Lower leg skin (tissue), 4 donors: ENCODE measurements around the gene SETD7. TPM values are rescaled to one million over a fixed set of nuclear protein-coding genes. Genes with fewer than 3 reads are reported as not detected.
"Not testable (repeated sequence)": the region's sequence is repeated elsewhere in the genome, so short reads cannot be mapped to it uniquely, and the experiment has no call there.

Experiments
- DNase-seq, 2 donors: peaks; one replicate each; pipeline ENCODE4 v3.0.0-alpha.2; 2019; ENCODE audit warnings: low spot score in 2 of 2
- H3K4me3 ChIP-seq: fragments of 200-600 bp; sonication (generic); 2 replicates; pipeline ENCODE4 v1.5.1; 2017; ENCODE audit warnings: mild to moderate bottlenecking, low read depth; ENCODE audit not compliant: poor library complexity, severe bottlenecking
- CTCF ChIP-seq, 3 donors: fragments of 450-650 bp; IDR thresholded peaks; one replicate each; pipeline ENCODE4 v1.5.1; 2016; ENCODE audit warnings: antibody characterized with exemption in 3 of 3, mild to moderate bottlenecking in 3 of 3, moderate library complexity in 2 of 3
- POLR2A ChIP-seq, 2 donors: fragments of 450-650 bp; IDR thresholded peaks; one replicate each; pipeline ENCODE4 v1.6.1; 2016 to 2017; ENCODE audit warnings: antibody characterized with exemption in 2 of 2, mild to moderate bottlenecking in 1 of 2, moderate library complexity in 1 of 2
- WGBS, 2 donors: methylation state at CpG; one replicate each; pipeline ENCODE4 v1.1.5; 2018; 5-methylcytosine and 5-hydroxymethylcytosine counted together
- intact Hi-C: fragments of 100-400 bp; cut with DNase I; formaldehyde crosslinking; loops from one replicate; pipeline ENCODE4 v1.15.0; 2023; ENCODE audit warnings: low total_unique reads
- total RNA-seq, 4 donors: library from RNA; depleted of rRNA; stranded (reverse); fragments of >200 nt; gene quantifications; one replicate each; pipeline ENCODE4 v1.1.0, GENCODE V29; 2016

The SETD7 gene
- total RNA-seq, 4 donors from 2014 or later, result 34.3 to 45.7 (median 41.7) TPM

DNA sequence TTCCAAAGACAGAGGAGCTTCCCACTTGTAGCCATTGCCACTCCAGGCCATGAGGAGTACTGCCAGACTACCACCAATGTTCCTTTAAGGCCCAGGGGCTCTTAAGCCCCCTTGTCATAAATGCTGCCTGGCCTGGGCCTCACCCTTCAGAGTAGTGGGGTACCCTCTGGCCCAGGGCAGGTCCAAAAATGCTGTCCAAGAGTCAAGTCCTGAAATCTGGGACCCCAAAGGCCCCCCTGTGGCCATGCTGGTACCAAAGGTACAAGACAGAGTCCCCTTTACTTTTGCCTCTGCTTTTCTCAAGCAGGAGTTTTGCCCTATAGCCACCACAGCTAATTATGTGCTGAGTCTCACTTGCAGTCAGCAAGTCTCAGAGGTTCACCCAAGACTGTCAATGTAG lies 85.7 kb downstream of the SETD7 start:
- intact Hi-C loops, result no loop called here
- H3K4me3 ChIP-seq, result no peak overlapping the region
- DNase-seq, result no peak
- TF ChIP-seq POLR2A (IDR thresholded peaks at IDR 0.05) (no peak), CTCF (IDR thresholded peaks at IDR 0.05) (no peak)

GRCh38 chr4:139469869-139470268 lies 86.2 kb downstream of the SETD7 start:
- no peak for DNase-seq
- no peak for TF ChIP-seq POLR2A (IDR thresholded peaks at IDR 0.05)
- no peak for TF ChIP-seq CTCF (IDR thresholded peaks at IDR 0.05)
- WGBS, 2 donors, result 93 to 100% methylated on average over 1 of the region's 1 CpG
- intact Hi-C loops, result no loop called here
- H3K4me3 ChIP-seq, result no peak overlapping the region

DNA sequence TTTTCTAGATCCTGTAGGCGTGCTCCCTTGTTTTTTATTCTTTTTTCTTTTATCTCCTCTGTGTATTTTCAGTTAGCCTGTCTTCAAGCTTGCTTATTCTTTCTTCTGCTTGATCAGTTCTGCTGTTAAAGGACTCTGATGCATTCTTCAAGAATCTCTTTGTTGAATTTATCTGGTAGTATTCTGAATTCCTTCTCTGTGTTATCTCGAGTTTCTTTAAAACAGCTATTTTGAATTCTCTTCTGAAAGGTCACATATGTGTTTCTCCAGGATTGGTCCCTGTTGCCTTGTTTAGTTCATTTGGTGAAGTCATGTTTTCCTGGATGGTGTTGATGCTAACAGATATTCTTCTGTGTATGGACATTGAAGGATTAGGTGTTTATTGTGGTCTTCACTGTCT lies 86.8 kb downstream of the SETD7 start:
- TF ChIP-seq CTCF (IDR thresholded peaks at IDR 0.05), result no peak
- no peak for TF ChIP-seq POLR2A (IDR thresholded peaks at IDR 0.05)
- 92 to 97% methylated on average over 2 of the region's 2 CpGs for WGBS, 2 donors
- no peak overlapping the region for H3K4me3 ChIP-seq
- intact Hi-C loops, result no loop called here
- DNase-seq, result no peak

- intact Hi-C loops, result loop anchor here (1.0 kb wide), 1 partner anchor 22 kb away; no protein-coding TSS in a partner anchor
- H3K4me3 ChIP-seq, DNase-seq: not testable (repeated sequence)
Observed at GRCh38 chr4:139468756-139469155, 87.3 kb downstream of the SETD7 start.

- intact Hi-C loops, result no loop called here
- WGBS, 2 donors, result 49 to 87% methylated on average over 4 of the region's 4 CpGs
- TF ChIP-seq POLR2A (IDR thresholded peaks at IDR 0.05) (no peak), CTCF (IDR thresholded peaks at IDR 0.05) (no peak)
- H3K4me3 ChIP-seq, result no peak overlapping the region
- DNase-seq, result no peak
Observed at GRCh38 chr4:139465922-139466321, 90.1 kb downstream of the SETD7 start.

GRCh38 chr4:139464512-139464911 lies 91.5 kb downstream of the SETD7 start:
- WGBS, 2 donors, result 94 to 98% methylated on average over 5 of the region's 5 CpGs
- intact Hi-C loops, H3K4me3 ChIP-seq, DNase-seq: not testable (repeated sequence)

DNA sequence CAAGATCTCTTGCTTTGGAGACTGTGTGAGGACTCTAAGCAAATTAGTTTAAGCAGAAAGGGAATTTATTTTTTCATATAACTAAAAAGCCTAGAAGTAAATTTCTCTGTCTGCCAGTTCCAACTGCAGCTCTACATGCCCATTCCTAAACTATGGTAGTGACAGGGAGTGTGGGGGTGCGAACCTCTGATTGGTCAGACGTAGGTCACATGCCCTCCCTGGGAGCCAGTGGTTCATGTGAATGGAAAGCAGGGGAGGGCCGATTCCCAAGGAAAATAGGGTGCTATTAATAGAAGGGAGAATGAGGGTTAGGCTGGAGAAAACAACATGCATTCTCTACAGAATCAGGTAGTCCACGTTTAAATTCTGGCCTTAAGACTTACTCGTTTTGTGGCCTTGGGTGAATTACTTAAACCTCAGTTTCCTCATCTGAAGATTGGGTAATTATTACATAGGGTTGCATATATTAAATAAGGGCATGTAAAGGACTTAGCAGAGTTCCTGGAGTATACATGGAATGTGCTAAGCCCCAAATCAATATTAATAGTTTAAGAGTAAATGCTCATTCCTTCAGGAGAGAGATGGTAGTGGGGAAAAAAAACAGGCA lies 94.9 kb downstream of the SETD7 start:
- DNase-seq, result no peak
- intact Hi-C loops, result no loop called here
- WGBS, 2 donors, result 84 to 87% methylated on average over 5 of the region's 5 CpGs
- TF ChIP-seq CTCF (IDR thresholded peaks at IDR 0.05) (no peak), POLR2A (IDR thresholded peaks at IDR 0.05) (no peak)
- H3K4me3 ChIP-seq, result no peak overlapping the region
